ENCODE results near the gene AACS. TPM values are rescaled to one million over a fixed set of nuclear protein-coding genes. Genes with fewer than 3 reads are reported as not detected.

The AACS gene
- total and polyA plus RNA-seq, 2 of the 4 experiments (the other 2 are of a cell fraction), result 22.0 to 24.9 TPM

DNA sequence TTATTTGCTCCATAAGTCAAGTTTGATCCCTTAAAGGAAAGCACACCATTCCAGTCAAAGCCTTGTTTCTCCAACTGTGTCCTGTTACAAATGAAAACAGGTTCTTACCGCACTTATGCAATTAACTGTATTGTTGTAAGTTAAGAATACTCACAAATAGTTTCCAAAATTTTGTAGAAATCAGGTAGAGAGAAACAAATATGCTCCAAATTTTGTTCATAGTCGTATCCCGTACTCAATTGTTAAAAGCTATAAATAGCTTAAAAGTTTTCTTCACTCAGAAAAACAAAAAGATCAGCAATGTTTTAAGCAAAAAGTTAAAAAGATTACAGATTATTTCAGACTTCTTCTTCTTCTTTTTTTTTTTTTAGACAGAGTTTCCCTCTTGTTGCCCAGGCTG is 4.0 kb upstream of the AACS start:
- Histone ChIP-seq H4K5ac (ENCODE audit: low read depth, low read length) (no peak overlapping the region), H3K27ac (ENCODE audit: insufficient read depth, low read length) (no peak overlapping the region), H2AFZ (replicated peaks; ENCODE audit: low read length, poor library complexity) (no peak overlapping the region), H3K36me3 (ENCODE audit: control insufficient read depth, insufficient read depth, low read length) (no peaks in the 10 kb centered on the region), H3K9me1 (ENCODE audit: insufficient read depth, low read length) (no peaks in the 10 kb centered on the region; the same call in 1 of the 2 replicates), H2BK15ac (ENCODE audit: low read depth, low read length) (no peak overlapping the region), H3K4me3 (ENCODE audit: insufficient read depth, low read depth, low read length) (no peak overlapping the region), H3K4ac (ENCODE audit: low read depth, low read length) (no peak overlapping the region), H2AK9ac (replicated peaks; ENCODE audit: low read depth, low read length, poor library complexity) (no peak overlapping the region), H2BK120ac (ENCODE audit: low read depth, low read length) (no peak overlapping the region), H2BK20ac (ENCODE audit: low read depth, low read length) (no peak overlapping the region), H3K79me1 (ENCODE audit: low read depth in 1 of 2, low read length in 2 of 2) (peaks cover 0 to 9% of the 10 kb centered on the region in 2 experiments; a peak in 2 of 4 replicates), H3K9ac (ENCODE audit: low read depth, low read length) (no peak overlapping the region), H3K14ac (replicated peaks; ENCODE audit: low read depth, low read length) (no peak overlapping the region), H3K18ac (ENCODE audit: low read depth, low read length) (no peak overlapping the region), H3K9me3 (ENCODE audit: control insufficient read depth, insufficient read depth, low read length) (no peaks in the 10 kb centered on the region), H3K27me3 (ENCODE audit: control insufficient read depth, insufficient read depth, low read length) (peaks cover 2% of the 10 kb centered on the region; the same call in 1 of the 2 replicates), H3K4me1 (ENCODE audit: control insufficient read depth, insufficient read depth, low read length) (peaks cover 3% of the 10 kb centered on the region), H2AK5ac (ENCODE audit: low read depth, low read length) (no peak overlapping the region), H3K4me2 (ENCODE audit: low read depth, low read length) (no peak overlapping the region), H4K91ac (ENCODE audit: insufficient read depth, low read depth, low read length) (no peak overlapping the region), H4K20me1 (ENCODE audit: insufficient read depth, low read length) (no peaks in the 10 kb centered on the region), H3K56ac (ENCODE audit: extremely low read depth, insufficient read depth, low read length) (no peak overlapping the region), H2BK5ac (ENCODE audit: low read depth, low read length, poor library complexity, severe bottlenecking) (no peak overlapping the region), H3K23ac (ENCODE audit: low read depth, low read length) (no peak overlapping the region), H4K8ac (ENCODE audit: low read depth in 2 of 2, low read length in 2 of 2) (no peak overlapping the region)
- ATAC-seq (ENCODE audit: low read depth) (no peak), DNase-seq (no peak)
- in situ Hi-C loops (cut with MboI; ENCODE audit: low sequenced_read_pairs) (no loop called here), dilution Hi-C loops (cut with HindIII; ENCODE audit: low sequenced_read_pairs, unreplicated experiment) (no loop called here), intact Hi-C loops (cut with micrococcal nuclease) (no loop called here)
- WGBS, 2 experiments (ENCODE audit: extremely low coverage in 2 of 2, insufficient read length in 1 of 2), result no CpG with 5 or more reads among the region's 3 CpGs
- ChIA-PET POLR2A (ENCODE audit: unreplicated experiment) (no interaction called here), CTCF (interaction anchor here (0.7 kb wide), 1 partner anchor 1057 kb away, joined by 4 read pairs; no protein-coding TSS in a partner anchor)
- no TSS peak for BruUV-seq (replicated peaks)
- TF ChIP-seq, protein P1, sequence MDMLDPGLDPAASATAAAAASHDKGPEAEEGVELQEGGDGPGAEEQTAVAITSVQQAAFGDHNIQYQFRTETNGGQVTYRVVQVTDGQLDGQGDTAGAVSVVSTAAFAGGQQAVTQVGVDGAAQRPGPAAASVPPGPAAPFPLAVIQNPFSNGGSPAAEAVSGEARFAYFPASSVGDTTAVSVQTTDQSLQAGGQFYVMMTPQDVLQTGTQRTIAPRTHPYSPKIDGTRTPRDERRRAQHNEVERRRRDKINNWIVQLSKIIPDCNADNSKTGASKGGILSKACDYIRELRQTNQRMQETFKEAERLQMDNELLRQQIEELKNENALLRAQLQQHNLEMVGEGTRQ (IDR thresholded peaks at IDR 0.05; ENCODE audit: low read depth, low read length), result no peak
- no peak for TF ChIP-seq POLR2A (IDR thresholded peaks at IDR 0.05; ENCODE audit: low read depth, low read length)
- TF ChIP-seq SMC3 (IDR thresholded peaks at IDR 0.05; ENCODE audit: low read depth, low read length), result no peak
- TF ChIP-seq RAD21 (IDR thresholded peaks at IDR 0.05; ENCODE audit: low read length), result no peak
- TF ChIP-seq MXI1 (IDR thresholded peaks at IDR 0.05; ENCODE audit: borderline replicate concordance, low read depth, low read length), result no peak
- no peak for TF ChIP-seq NFE2L2 (IDR thresholded peaks at IDR 0.05; ENCODE audit: low read depth, low read length)
- TF ChIP-seq, protein P2, sequence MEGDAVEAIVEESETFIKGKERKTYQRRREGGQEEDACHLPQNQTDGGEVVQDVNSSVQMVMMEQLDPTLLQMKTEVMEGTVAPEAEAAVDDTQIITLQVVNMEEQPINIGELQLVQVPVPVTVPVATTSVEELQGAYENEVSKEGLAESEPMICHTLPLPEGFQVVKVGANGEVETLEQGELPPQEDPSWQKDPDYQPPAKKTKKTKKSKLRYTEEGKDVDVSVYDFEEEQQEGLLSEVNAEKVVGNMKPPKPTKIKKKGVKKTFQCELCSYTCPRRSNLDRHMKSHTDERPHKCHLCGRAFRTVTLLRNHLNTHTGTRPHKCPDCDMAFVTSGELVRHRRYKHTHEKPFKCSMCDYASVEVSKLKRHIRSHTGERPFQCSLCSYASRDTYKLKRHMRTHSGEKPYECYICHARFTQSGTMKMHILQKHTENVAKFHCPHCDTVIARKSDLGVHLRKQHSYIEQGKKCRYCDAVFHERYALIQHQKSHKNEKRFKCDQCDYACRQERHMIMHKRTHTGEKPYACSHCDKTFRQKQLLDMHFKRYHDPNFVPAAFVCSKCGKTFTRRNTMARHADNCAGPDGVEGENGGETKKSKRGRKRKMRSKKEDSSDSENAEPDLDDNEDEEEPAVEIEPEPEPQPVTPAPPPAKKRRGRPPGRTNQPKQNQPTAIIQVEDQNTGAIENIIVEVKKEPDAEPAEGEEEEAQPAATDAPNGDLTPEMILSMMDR (conservative IDR thresholded peaks at IDR 0.05; ENCODE audit: low read depth, low read length), result no peak
- no peak for TF ChIP-seq MAFK (IDR thresholded peaks at IDR 0.05; ENCODE audit: low read depth, low read length)
- TF ChIP-seq, protein P3, sequence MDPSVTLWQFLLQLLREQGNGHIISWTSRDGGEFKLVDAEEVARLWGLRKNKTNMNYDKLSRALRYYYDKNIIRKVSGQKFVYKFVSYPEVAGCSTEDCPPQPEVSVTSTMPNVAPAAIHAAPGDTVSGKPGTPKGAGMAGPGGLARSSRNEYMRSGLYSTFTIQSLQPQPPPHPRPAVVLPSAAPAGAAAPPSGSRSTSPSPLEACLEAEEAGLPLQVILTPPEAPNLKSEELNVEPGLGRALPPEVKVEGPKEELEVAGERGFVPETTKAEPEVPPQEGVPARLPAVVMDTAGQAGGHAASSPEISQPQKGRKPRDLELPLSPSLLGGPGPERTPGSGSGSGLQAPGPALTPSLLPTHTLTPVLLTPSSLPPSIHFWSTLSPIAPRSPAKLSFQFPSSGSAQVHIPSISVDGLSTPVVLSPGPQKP (IDR thresholded peaks at IDR 0.05; ENCODE audit: borderline replicate concordance, low read depth, low read length), result no peak
- TF ChIP-seq FOS (IDR thresholded peaks at IDR 0.05; ENCODE audit: low read depth, low read length), result no peak
- no peak for TF ChIP-seq CHD1 (IDR thresholded peaks at IDR 0.05; ENCODE audit: low read depth, low read length)
- TF ChIP-seq RFX5 (IDR thresholded peaks at IDR 0.05; ENCODE audit: low read depth, low read length), result no peak
- no peak for TF ChIP-seq BHLHE40 (IDR thresholded peaks at IDR 0.05; ENCODE audit: low read depth, low read length)
- no peak for TF ChIP-seq MAZ (IDR thresholded peaks at IDR 0.05; ENCODE audit: borderline replicate concordance, low read depth, low read length)
- no peak for TF ChIP-seq CEBPB (IDR thresholded peaks at IDR 0.05; ENCODE audit: low read depth, low read length)
- TF ChIP-seq RCOR1 (IDR thresholded peaks at IDR 0.05; ENCODE audit: insufficient replicate concordance, low read length), result no peak
